ENCODE measurements around the gene SULT4A1. TPM values are rescaled to one million over a fixed set of nuclear protein-coding genes. Genes with fewer than 3 reads are reported as not detected.

The SULT4A1 gene
- total RNA-seq, 1 donor from 2014 or later = not detected

GRCh38 chr22:43845981-43846380 lies 16.3 kb downstream of the SULT4A1 start:
- intact Hi-C loops (cut with micrococcal nuclease) = no loop called here

GRCh38 chr22:43844560-43845545 lies 17.5 kb downstream of the SULT4A1 start:
- intact Hi-C loops (cut with micrococcal nuclease) = no loop called here

GRCh38 chr22:43843783-43844530 lies 18.4 kb downstream of the SULT4A1 start:
- intact Hi-C loops (cut with micrococcal nuclease) = no loop called here

- intact Hi-C loops (cut with micrococcal nuclease) = no loop called here
Measured at GRCh38 chr22:43841742-43842141, 20.6 kb downstream of the SULT4A1 start.

GRCh38 chr22:43840851-43841250 lies 21.5 kb downstream of the SULT4A1 start:
- intact Hi-C loops (cut with micrococcal nuclease) = no loop called here

- intact Hi-C loops (cut with micrococcal nuclease) = no loop called here
Measured at GRCh38 chr22:43840431-43840830, 21.9 kb downstream of the SULT4A1 start.

- intact Hi-C loops (cut with micrococcal nuclease) = no loop called here
Measured at GRCh38 chr22:43839781-43840180, 22.5 kb downstream of the SULT4A1 start.

GRCh38 chr22:43838571-43839307 lies 23.6 kb downstream of the SULT4A1 start:
- intact Hi-C loops (cut with micrococcal nuclease) = no loop called here

- intact Hi-C loops (cut with micrococcal nuclease) = no loop called here
Measured at GRCh38 chr22:43838161-43838560, 24.2 kb downstream of the SULT4A1 start.

GRCh38 chr22:43837666-43838065 lies 24.6 kb downstream of the SULT4A1 start:
- intact Hi-C loops (cut with micrococcal nuclease) = no loop called here

GRCh38 chr22:43835736-43836135 lies 26.6 kb downstream of the SULT4A1 start:
- intact Hi-C loops (cut with micrococcal nuclease) = no loop called here

- intact Hi-C loops (cut with micrococcal nuclease) = no loop called here
Measured at GRCh38 chr22:43835166-43835565, 27.1 kb downstream of the SULT4A1 start.

- intact Hi-C loops (cut with micrococcal nuclease) = no loop called here
Measured at GRCh38 chr22:43833286-43834240, 28.8 kb downstream of the SULT4A1 start.

- intact Hi-C loops (cut with micrococcal nuclease) = no loop called here
Measured at GRCh38 chr22:43832393-43833265, 29.7 kb downstream of the SULT4A1 start.

- intact Hi-C loops (cut with micrococcal nuclease) = no loop called here
Measured at GRCh38 chr22:43831561-43832392, 30.5 kb downstream of the SULT4A1 start.

GRCh38 chr22:43830931-43831560 lies 31.3 kb downstream of the SULT4A1 start:
- intact Hi-C loops (cut with micrococcal nuclease) = no loop called here

GRCh38 chr22:43829904-43830851 lies 32.1 kb downstream of the SULT4A1 start:
- intact Hi-C loops (cut with micrococcal nuclease) = no loop called here
